GM06990 (cell line): ENCODE data around the gene SLC9A9.
"Not testable (repeated sequence)": the region's sequence is repeated elsewhere in the genome, so short reads cannot be mapped to it uniquely, and the experiment has no call there.

Experiments used
- DNase-seq: peaks from one replicate; pipeline ENCODE4 v3.0.0-alpha.2; 2011; ENCODE audit not compliant: insufficient read length; ENCODE audit errors: extremely low read depth
- H3K27me3 ChIP-seq: replicated peaks from 2 replicates; pipeline ENCODE4 v1.6.0; 2011; ENCODE audit warnings: low read length; ENCODE audit not compliant: control insufficient read depth, insufficient read depth
- H3K36me3 ChIP-seq: 2 replicates; pipeline ENCODE4 v1.5.1; 2011; ENCODE audit warnings: low read length; ENCODE audit not compliant: control insufficient read depth, insufficient read depth
- H3K4me3 ChIP-seq: replicated peaks from 2 replicates; pipeline ENCODE4 v1.5.1; 2011; ENCODE audit warnings: low read depth, mild to moderate bottlenecking, control low read depth, low read length
- TF ChIP-seq, protein P1 (sequence below): IDR thresholded peaks from 2 replicates; pipeline ENCODE4 v1.5.1; 2011; ENCODE audit warnings: low read length, control low read depth, mild to moderate bottlenecking, inconsistent platforms; ENCODE audit not compliant: insufficient read depth, poor library complexity, severe bottlenecking

Gene SLC9A9

DNA sequence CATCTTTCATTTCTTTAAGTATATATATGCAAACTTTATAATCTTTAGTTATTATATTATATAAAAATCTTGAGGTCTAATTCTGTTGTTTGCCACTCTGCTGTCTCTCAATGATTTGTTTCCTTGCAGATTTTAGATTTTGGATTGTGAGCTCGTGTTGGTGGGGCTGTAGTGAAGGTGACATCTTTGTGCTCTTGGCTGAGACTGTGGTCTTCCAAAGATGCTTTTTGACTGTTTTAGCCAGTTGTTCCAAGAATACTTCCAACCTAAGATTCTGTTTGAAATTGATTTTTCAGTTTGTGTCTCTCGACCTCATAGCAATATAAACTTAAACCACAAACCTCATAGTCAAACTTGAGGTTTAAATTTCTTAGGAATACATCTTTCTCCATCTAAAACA, 326.5 kb downstream of the SLC9A9 start:
- TF ChIP-seq, protein P1, sequence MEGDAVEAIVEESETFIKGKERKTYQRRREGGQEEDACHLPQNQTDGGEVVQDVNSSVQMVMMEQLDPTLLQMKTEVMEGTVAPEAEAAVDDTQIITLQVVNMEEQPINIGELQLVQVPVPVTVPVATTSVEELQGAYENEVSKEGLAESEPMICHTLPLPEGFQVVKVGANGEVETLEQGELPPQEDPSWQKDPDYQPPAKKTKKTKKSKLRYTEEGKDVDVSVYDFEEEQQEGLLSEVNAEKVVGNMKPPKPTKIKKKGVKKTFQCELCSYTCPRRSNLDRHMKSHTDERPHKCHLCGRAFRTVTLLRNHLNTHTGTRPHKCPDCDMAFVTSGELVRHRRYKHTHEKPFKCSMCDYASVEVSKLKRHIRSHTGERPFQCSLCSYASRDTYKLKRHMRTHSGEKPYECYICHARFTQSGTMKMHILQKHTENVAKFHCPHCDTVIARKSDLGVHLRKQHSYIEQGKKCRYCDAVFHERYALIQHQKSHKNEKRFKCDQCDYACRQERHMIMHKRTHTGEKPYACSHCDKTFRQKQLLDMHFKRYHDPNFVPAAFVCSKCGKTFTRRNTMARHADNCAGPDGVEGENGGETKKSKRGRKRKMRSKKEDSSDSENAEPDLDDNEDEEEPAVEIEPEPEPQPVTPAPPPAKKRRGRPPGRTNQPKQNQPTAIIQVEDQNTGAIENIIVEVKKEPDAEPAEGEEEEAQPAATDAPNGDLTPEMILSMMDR, result no peak

GRCh38 chr3:143517131-143517530, 331.1 kb downstream of the SLC9A9 start:
- not testable (repeated sequence) for H3K27me3 ChIP-seq, DNase-seq, H3K36me3 ChIP-seq, H3K4me3 ChIP-seq

More for the DNA sequence above, 326.5 kb downstream of the SLC9A9 start:
- no peak overlapping the region for H3K4me3 ChIP-seq
- no peaks in the 10 kb centered on the region for H3K27me3 ChIP-seq
- no peaks in the 10 kb centered on the region for H3K36me3 ChIP-seq
- no peak for DNase-seq

DNA sequence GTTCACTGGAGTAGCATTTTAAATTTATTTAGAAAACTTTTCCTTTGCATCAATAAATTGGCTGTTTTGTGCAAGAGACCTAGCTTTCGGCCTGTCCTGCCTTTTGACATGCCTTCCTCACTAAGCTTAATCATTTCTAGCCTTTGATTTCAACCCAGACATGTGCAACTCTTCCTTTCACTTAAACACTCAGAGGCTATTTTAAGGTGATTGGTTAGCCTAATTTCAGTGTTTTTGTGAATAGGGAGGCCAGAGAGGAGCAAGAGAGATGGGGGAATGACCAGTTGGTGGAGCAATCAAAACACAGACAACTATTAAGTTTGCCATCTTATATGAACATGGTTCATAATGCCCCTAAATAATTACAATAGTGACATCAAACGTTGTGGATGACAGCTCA, 333.4 kb downstream of the SLC9A9 start:
- Histone ChIP-seq H3K36me3 (no peaks in the 10 kb centered on the region), H3K4me3 (no peak overlapping the region), H3K27me3 (no peaks in the 10 kb centered on the region)
- no peak for DNase-seq
- TF ChIP-seq, protein P1, result no peak

DNA sequence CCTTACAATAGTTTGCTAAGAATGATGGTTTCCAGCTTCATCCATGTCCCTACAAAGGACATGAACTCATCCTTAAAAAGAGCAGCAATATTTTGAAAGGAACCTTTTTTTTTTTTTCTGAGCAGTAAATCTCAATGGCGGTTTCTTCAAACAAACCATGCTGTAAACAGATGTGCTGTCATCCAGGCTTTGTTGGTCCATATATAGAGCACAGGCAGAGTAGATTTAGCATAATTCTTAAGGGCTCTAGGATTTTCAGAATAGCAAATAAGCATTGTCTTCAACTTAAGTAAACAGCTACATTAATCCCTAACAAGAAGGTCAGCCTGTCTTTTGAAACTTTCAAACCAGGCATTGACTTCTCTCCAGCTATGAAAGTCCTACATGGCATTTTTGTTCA, 334.2 kb downstream of the SLC9A9 start:
- no peak overlapping the region for H3K4me3 ChIP-seq
- TF ChIP-seq, protein P1, result no peak
- no peak for DNase-seq
- H3K27me3 ChIP-seq, result no peaks in the 10 kb centered on the region
- H3K36me3 ChIP-seq, result no peaks in the 10 kb centered on the region

DNA sequence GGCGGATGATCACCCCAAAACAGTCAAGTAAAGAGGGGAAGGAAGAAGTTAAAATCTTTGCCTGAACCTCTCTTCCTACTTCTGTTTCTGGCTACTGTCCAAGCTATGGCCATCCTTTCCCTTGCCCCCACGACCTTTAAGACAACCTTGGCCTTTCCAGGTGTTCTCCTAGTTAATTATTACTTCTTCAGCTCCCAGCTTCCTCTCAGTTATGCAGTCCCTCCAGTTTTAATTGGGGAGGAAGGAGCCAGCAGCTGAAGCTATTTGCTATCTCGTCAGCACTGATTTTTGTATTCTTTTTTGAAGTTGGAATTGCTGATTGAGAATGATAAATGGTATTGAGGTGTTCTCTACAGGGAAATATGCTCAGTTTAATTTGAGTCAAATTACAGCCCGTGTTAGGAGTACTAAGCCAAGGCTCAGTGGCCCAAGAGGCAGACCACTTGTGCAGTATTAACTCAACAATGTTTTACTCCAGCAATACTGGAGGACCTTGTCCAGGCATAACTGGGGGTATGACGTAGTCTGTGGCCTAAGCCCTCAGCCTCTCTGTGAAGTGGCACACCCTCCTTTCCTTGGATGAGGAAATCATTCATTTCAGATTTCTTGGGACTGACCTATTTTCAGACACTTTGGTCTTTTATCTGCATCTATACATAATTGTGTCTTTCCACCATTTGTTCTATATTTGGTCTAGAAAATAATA, 336.9 kb downstream of the SLC9A9 start:
- H3K4me3 ChIP-seq, result no peak overlapping the region
- TF ChIP-seq, protein P1, result no peak
- no peak for DNase-seq
- H3K27me3 ChIP-seq, result no peaks in the 10 kb centered on the region
- H3K36me3 ChIP-seq, result no peaks in the 10 kb centered on the region

DNA sequence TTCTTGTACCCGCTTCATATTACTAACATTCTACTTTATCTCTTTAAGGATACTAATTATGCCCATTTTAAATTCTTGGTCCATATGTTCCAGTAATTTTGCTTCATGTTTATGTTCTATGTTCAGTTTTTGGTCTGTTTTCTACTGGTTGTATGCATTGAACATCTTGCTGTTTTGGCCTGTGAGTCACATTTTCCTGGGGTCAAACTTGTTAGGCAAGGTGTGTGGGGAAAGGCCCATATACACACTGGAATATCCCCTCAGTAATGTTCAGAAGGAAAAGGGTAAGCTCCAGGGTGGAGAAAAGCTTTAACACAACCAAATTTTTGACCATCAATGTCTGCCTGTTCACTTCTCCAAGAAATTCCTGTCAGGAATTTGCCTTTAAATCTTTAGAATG, 337.7 kb downstream of the SLC9A9 start:
- Histone ChIP-seq H3K36me3 (no peaks in the 10 kb centered on the region), H3K27me3 (no peaks in the 10 kb centered on the region), H3K4me3 (no peak overlapping the region)
- no peak for DNase-seq
- TF ChIP-seq, protein P1, result no peak
